GM12875 (cell line): ENCODE data around the gene PCNX2.
A peak's percentile ranks its signal among the peaks of the same experiment; 100 is the strongest.

Experiments used
- H3K4me3 ChIP-seq: one replicate; pipeline ENCODE4 v1.5.1; 2011; ENCODE audit warnings: low read depth, low read length, control low read depth
- TF ChIP-seq, protein P1 (sequence below): IDR thresholded peaks from 2 replicates; pipeline ENCODE4 v1.5.1; 2011; ENCODE audit warnings: low read depth, mild to moderate bottlenecking, control low read depth, inconsistent platforms, low read length, moderate library complexity, borderline replicate concordance; ENCODE audit not compliant: insufficient read depth

PCNX2 gene

DNA sequence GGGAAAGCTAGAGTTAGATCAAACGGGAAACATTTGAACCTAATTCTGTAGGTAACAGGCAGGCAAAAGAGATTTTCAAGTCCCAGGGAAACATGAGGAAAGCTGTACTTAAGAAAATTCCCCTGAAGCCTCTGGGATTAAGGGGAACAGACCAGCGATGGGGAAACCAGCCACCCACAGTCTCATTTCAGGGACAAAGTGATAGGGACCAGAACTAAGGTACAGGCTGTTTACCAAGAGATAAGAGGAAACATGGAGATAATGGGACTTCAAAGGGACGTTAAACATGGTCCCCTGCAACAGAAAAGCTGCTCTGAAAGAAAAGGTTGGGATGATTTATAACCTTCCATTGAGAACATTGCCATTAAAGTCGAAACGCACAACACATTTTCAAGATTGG lies 260.7 kb downstream of the PCNX2 start:
- TF ChIP-seq, protein P1, sequence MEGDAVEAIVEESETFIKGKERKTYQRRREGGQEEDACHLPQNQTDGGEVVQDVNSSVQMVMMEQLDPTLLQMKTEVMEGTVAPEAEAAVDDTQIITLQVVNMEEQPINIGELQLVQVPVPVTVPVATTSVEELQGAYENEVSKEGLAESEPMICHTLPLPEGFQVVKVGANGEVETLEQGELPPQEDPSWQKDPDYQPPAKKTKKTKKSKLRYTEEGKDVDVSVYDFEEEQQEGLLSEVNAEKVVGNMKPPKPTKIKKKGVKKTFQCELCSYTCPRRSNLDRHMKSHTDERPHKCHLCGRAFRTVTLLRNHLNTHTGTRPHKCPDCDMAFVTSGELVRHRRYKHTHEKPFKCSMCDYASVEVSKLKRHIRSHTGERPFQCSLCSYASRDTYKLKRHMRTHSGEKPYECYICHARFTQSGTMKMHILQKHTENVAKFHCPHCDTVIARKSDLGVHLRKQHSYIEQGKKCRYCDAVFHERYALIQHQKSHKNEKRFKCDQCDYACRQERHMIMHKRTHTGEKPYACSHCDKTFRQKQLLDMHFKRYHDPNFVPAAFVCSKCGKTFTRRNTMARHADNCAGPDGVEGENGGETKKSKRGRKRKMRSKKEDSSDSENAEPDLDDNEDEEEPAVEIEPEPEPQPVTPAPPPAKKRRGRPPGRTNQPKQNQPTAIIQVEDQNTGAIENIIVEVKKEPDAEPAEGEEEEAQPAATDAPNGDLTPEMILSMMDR: no peak
- no peak overlapping the region for H3K4me3 ChIP-seq

DNA sequence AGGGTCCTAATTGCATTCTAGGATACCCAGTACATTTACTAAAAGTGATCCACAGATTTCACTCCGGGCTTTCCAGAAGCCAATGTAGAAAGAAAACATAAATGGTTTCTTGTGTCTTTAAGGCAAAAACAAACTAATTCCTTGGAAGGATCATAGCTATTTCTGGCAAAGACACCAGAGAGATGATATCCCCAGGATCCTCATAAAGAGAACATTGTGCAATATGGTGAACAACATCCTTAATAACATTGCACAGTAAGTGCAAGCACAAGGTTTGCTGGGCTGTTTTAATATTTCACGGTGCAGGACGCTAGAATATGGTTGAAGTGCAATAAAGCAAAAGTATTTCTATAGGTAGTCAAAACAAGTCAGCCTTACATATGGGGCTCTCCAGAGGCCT lies 262.2 kb downstream of the PCNX2 start:
- TF ChIP-seq, protein P1: no peak
- H3K4me3 ChIP-seq: no peak overlapping the region

DNA sequence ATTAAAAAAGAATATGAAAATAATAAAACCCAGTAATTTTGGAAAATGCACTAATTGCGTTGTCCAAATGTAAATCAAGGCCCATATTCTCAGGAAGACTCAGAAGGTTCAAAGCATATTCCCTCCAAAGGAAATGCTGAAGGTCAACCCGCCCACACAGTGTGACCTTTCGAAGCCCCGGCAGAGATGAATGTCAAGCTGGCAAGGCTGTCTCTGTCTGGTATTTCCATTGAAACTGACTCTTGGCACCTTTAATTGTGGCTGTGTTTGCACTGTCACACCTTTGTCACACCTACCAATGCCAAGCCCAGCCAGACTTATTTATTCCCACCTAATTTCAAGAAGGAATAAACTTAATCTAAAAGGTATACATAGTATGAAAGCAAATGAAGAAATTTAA lies 262.6 kb downstream of the PCNX2 start:
- TF ChIP-seq, protein P1: no peak
- no peak overlapping the region for H3K4me3 ChIP-seq

DNA sequence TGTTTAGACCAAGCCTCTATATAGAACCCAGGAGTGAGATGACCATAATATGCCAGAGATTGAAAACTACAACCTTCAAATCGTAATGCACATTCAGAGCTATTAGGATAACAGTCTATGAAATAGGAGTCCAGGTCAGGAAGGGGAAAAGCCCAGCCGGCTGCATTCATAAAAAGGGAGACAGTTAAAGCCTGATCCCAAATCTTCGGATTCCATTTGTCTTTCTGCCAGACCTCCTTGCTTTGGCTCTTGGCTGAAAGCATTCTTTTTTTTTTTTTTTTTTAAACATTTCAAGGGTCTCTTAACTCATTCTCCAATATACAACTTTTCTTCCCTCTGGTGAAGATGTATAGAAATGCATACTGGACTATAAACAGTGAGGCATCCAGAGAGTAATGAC lies 264.0 kb downstream of the PCNX2 start:
- TF ChIP-seq, protein P1: no peak
- H3K4me3 ChIP-seq: no peak overlapping the region

DNA sequence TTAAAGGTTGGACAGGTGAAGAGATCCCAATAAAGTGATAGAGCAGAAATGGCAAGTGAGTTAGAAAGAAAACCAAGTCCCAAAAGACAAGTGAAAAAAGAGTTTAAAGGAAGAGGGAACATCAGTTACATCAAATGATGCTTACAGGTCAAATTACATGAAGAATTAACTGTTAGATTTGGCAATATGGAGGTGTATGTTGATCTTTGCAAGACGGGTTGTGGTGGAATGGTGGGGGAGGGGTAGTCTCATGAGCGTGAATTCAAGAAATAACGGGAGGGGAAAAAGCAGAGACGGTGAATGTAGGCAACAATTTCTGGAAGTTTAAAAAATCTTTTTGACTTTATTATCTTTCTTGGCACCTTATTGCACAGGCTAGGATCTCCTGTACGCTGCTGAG lies 268.5 kb downstream of the PCNX2 start:
- no peak overlapping the region for H3K4me3 ChIP-seq
- TF ChIP-seq, protein P1: no peak

DNA sequence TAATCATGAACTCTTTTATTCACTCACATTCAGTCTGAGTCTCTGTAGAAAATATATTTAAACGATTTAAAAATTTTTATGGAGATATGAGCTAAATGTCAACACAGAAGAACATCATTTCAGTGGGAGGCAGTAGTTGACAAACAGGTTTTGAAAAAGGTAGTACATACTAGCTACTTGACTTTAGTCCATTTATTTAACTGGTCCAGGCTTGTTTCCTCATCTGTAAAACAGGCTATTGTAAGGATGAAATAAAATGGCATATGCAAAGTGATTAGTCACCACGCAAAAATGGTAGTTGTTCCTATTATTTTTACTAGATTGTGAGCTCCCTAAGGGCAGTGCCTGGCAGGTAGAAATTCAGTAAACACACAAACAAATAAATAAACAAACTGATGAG lies 270.0 kb downstream of the PCNX2 start:
- H3K4me3 ChIP-seq: no peak overlapping the region
- TF ChIP-seq, protein P1: no peak

DNA sequence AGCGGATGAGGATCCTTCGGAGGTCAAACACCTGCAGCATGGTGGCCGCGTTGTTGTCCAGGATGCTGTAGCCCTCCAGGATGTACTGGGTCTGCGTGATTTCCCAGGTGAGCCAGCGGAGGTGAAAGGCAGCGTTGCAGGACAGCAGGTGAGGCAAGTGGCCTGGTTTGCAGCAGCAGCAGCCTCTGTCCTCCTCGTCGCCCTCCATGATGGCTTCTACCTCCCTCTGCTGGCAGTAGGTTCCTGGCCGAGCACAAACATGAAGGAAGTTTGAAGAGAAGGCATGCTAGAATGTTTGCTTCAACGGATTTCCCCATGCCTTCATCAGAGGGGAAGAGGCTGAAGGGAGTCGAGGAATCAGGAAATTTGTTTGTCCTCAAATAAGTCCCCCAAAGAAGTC lies 270.4 kb downstream of the PCNX2 start:
- TF ChIP-seq, protein P1: peak; percentile 51; the same call in 1 of the 2 replicates
- H3K4me3 ChIP-seq: no peak overlapping the region
